Cardiac fibroblast (primary cell): ENCODE data around the gene NRDC.

Experiments
- DNase-seq, 2 donors: peaks; one replicate each; pipeline versions ENCODE4 v3.0.0 to v3.0.0-alpha.2; 2010; ENCODE audit warnings: low read depth in 2 of 2
- H3K4me3 ChIP-seq, 2 donors: replicated peaks in 1 of 2; 1 replicate in 1 of 2; 2 replicates in 1 of 2; pipeline ENCODE4 v1.5.1; 2011; ENCODE audit warnings: low read depth in 2 of 2, low read length in 2 of 2, mild to moderate bottlenecking in 2 of 2, moderate library complexity in 1 of 2
- CTCF ChIP-seq: IDR thresholded peaks from one replicate; pipeline ENCODE4 v1.5.1; 2011; ENCODE audit warnings: low read depth, mild to moderate bottlenecking, low read length, inconsistent platforms

The NRDC gene

GRCh38 chr1:51859333-51859732 is 19.2 kb downstream of the NRDC start:
- TF ChIP-seq CTCF = no peak
- no peak overlapping the region for H3K4me3 ChIP-seq
- DNase-seq = no peak

GRCh38 chr1:51858892-51859291 is 19.6 kb downstream of the NRDC start:
- H3K4me3 ChIP-seq = no peak overlapping the region
- DNase-seq = no peak
- no peak for TF ChIP-seq CTCF

GRCh38 chr1:51856745-51857144 is 21.8 kb downstream of the NRDC start:
- no peak for TF ChIP-seq CTCF
- DNase-seq = no peak

GRCh38 chr1:51855624-51856023 is 22.9 kb downstream of the NRDC start:
- no peak for TF ChIP-seq CTCF
- H3K4me3 ChIP-seq = no peak overlapping the region
- DNase-seq = no peak

More at GRCh38 chr1:51856745-51857144, 21.8 kb downstream of the NRDC start:
- H3K4me3 ChIP-seq = no peak overlapping the region

GRCh38 chr1:51853360-51853759 is 25.2 kb downstream of the NRDC start:
- no peak for DNase-seq

GRCh38 chr1:51851882-51852396 is 26.6 kb downstream of the NRDC start:
- no peak overlapping the region for H3K4me3 ChIP-seq
- no peak for DNase-seq
- no peak for TF ChIP-seq CTCF

More at GRCh38 chr1:51853360-51853759, 25.2 kb downstream of the NRDC start:
- no peak overlapping the region for H3K4me3 ChIP-seq
- no peak for TF ChIP-seq CTCF

- TF ChIP-seq CTCF = no peak
- no peak for DNase-seq
- H3K4me3 ChIP-seq = no peak overlapping the region
Observed at GRCh38 chr1:51850420-51851223, 27.9 kb downstream of the NRDC start.
